HG03571 (cell line): ENCODE results near the gene TBCK.

Source experiments
- ATAC-seq: cut with Tn5 transposase; IDR thresholded peaks from one replicate; pipeline ENCODE4 v1.9.1; 2021; ENCODE audit not compliant: unreplicated experiment

The TBCK gene

GRCh38 chr4:106315968-106316772 lies at the start of gene TBCK, which contains the start of gene AIMP1:
Gene TBCK (minus strand): TSS chr4:106316209. CDS start chr4:106308960, 7,249 bp downstream.
Gene AIMP1 (plus strand): TSS chr4:106316550. CDS start chr4:106325010, 8,460 bp downstream.
- peak; percentile 84 for ATAC-seq

GRCh38 chr4:106365613-106366012 lies 49.6 kb upstream of the TBCK start:
- ATAC-seq: no peak

DNA sequence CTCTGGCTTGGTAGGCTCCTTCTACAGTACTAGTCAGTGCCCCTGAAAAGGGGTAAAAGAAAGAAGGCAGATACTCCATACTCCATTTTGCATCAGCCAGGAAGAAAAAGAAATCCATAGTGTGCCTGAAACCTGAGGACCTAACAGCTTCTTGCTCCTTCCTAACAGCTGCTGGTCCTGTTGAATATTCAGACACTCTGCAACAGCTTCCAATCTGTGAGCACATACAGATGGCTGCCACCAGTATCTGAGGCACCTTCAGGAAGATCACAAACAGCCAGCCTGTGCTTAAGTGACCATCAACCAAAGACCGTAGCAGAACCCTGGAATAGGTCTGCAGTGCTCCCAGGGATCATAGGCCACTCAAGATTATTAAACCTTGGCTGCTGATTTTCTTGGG lies 48.3 kb upstream of the TBCK start:
- ATAC-seq: no peak

GRCh38 chr4:106362086-106362825 lies 46.2 kb upstream of the TBCK start:
- no peak for ATAC-seq

GRCh38 chr4:106358899-106359298 lies 42.9 kb upstream of the TBCK start:
- ATAC-seq: no peak

- no peak for ATAC-seq
Measured at GRCh38 chr4:106355193-106355592, 39.2 kb upstream of the TBCK start.

DNA sequence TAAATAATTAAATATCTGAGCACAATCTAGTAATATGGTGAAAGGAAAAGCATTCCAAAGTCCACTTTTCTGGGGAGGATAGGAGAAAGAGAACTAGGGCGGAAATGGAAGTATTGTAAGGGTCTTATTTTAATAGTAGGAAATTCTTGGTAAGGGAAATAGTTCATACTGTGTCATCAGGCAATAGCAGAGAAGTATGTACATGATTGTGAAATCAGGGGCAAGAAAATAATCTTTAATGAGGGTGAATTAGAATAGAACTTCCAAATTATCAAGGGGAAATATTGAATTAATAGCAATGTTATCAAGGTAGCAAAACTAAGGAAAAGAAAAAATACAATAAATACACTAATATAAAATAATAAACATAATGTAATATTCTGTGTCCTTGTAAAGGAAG lies 37.8 kb upstream of the TBCK start:
- no peak for ATAC-seq

- no peak for ATAC-seq
Measured at GRCh38 chr4:106351016-106351415, 35.0 kb upstream of the TBCK start.

GRCh38 chr4:106347167-106347566 lies 31.2 kb upstream of the TBCK start:
- no peak for ATAC-seq

GRCh38 chr4:106344647-106344970 lies 28.6 kb upstream of the TBCK start:
- ATAC-seq: no peak

- ATAC-seq: no peak
Measured at GRCh38 chr4:106343865-106344646, 28.0 kb upstream of the TBCK start.

DNA sequence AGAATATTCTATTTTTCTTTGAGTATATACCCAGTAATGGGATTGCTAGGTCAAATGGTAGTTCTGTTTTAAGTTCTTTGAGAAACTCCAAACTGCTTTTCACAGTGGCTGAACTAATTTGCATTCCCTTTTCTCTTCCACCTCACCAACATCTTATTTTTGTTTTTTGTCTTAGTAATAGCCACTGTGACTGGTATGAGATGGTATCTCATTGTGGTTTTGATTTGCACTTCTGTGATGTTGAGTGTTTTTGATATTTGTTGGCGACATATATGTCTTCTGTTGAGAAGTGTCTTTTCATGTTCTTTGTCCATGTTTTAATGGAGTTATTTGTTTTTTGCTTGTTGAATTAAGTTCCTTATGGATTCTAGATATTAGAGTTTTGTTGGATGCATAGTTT lies 24.8 kb upstream of the TBCK start:
- ATAC-seq: no peak

DNA sequence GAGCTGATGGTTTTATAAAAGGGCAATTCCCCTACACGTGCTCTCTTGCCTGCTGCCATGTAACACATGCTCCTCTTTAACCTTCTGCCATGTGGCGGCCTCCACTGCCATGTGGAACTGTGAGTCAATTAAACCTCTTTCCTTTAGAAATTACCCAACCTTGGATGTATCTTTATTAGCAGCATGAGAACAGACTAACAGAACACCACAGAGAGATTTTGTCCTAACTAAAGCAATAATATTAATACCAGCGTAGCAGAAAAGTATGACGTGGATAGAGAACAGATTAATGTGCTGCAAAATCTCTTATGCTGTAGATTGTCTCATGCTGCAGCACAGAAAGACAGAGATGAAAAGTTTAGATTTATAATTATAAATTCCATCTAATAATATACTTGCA lies 23.4 kb upstream of the TBCK start:
- ATAC-seq: no peak

GRCh38 chr4:106338671-106339070 lies 22.7 kb upstream of the TBCK start:
- no peak for ATAC-seq

GRCh38 chr4:106337916-106338315 lies 21.9 kb upstream of the TBCK start:
- ATAC-seq: no peak

GRCh38 chr4:106336618-106337017 lies 20.6 kb upstream of the TBCK start:
- no peak for ATAC-seq

GRCh38 chr4:106334741-106335470 lies 18.9 kb upstream of the TBCK start:
- no peak for ATAC-seq

DNA sequence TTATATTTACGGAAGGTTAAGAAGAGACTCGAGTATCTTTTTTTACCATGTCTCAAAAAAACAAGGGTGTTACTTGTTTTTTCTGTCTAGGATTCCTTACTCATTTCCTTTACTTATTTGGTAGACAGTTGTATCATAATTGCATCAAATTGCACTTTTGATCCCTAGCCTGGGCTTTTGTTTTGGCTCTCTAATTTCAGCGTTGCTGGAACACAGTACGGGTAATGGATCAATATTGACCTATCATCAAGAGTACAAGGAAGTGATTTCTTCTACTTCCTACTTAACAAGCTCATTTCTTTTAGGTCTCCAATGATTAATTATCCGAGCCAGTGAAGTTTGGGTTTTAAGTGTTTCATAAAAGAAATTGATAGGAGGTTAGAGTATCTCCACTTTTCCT lies 17.2 kb upstream of the TBCK start:
- ATAC-seq: no peak

GRCh38 chr4:106329041-106329618 lies 13.1 kb upstream of the TBCK start:
- ATAC-seq: peak; percentile 50

GRCh38 chr4:106325800-106326199 lies 9.8 kb upstream of the TBCK start:
- ATAC-seq: no peak

DNA sequence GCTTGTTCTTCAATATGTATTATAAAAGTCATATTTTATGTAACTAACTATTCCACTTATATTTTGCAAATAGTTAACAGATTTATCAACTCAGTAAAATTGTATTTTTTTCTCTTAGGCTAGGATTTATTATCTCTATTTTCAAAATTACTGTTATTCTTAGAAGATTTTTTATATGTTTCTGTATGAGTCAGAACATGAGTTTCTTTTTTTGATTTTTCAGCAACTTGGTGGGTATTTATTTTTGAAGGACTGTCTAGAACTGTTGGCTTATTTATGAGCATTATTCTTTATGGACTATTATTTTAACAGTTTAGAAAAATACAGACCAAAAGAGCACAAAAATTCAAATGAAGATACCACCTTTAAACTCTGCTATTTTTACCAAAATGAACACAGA lies 7.1 kb upstream of the TBCK start:
- no peak for ATAC-seq
